NCI-H146 treated with DMSO at 0.1 percent for 48 hours (cell line): Measurements from ENCODE around the gene HUS1.
"Not testable (repeated sequence)": the region's sequence is repeated elsewhere in the genome, so short reads cannot be mapped to it uniquely, and the experiment has no call there.

Source experiments
- DNase-seq: peaks from one replicate; lab custom pipeline; 2025; ENCODE audit not compliant: unreplicated experiment; lab: John Stamatoyannopoulos, UW

HUS1 gene

DNA sequence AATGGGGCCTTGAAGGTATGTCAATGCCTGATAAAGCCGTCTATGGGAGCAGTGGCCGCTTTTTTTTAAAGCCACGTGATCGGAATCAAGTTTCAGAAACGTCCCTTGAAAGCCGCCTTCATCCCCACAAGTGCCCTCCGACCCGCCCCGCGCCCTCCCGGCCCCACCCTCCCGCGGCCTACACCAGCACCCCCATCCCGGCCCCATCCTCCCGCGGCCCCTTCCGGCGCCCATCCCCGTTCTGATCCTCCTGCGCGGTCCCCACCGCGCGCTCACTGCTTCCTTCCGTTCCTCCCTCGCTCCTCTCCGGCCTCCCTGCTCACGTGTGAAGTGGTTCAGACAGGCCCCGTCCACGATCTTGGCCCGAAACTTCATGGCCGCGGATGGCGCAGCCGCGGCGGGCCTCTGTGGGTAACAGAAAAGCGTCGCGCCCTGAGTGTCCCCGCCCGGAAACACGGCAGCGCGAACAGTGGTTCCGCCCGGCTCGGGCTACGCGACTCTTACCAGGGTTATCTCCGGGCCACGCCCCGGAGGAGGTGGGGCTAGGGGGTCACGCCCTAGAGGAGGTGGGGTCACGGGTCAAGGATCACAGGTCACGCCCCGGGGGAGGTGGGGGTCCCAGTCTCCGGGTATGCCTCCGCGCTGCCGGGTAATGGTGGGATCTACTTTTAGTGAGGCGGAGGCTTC is at the start of gene HUS1:
Gene HUS1 (minus strand): TSS at position 471 of the 687 bp plus-strand sequence. CDS start 96 bp downstream, at position 375.
- DNase-seq = peak; percentile 85

GRCh38 chr7:48028938-48029337 is 49.5 kb upstream of the HUS1 start, which contains the start of gene SUN3:
TSS of gene SUN3 (minus strand) at chr7:48029107. CDS start at chr7:48028938, 169 bp downstream.
- no peak for DNase-seq

DNA sequence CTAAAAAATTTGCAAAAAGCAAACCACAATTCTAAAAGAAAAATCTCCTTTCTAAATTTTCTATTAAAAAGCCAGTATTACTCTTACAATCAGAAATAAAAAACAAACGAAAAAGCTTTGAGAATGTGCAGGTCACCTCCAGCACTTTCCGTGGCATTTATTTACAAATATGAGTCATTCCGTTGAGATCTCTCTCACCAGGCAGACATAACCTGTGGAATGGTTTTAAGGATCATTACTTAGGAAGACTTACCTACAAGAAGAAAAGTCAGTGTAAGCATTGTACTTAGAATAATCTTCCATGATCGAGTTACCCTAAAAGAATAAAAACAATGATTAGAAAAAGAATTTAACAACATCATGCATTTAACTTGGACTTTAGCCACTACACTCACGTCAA is 46.2 kb upstream of the HUS1 start:
- DNase-seq = no peak

- no peak for DNase-seq
Measured at GRCh38 chr7:48017674-48018073, 38.3 kb upstream of the HUS1 start.

DNA sequence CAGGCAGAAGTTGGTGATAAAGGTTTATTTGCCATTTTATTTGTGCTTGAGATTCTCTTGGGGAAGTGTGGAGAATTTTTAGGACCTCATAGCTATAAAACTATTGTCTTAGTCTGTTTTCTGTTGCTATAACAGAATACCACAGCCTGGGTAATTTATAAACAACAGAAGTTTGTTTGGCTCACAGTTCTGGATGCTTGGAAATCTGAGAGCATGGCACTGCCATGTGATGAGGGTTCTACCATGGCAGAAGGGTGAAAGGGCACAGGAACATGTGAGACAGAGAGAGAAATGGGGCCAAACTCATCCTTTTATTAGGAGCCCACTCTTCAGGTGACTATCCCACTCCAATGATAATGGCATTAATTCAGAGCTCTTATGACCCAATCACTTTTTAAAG is 37.2 kb upstream of the HUS1 start:
- no peak for DNase-seq

GRCh38 chr7:48011951-48012350 is 32.5 kb upstream of the HUS1 start:
- no peak for DNase-seq

DNA sequence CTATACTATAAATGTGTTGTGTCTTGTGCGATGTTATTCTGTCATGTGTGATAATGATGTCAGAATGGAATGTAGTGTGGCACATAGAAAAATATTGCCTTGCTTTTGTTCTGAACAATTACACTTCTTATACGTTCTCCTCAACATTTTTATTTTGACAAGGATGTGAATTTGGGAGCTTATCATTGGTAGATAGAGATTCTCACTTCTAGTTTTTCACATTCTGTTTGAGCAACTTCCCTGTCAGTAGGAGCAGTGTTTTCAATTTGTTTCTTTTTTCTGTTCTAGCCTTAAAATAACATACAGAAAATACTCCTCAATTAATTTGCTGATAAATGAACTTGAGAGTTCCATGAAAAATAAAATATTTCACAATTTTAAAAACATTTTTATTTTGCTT is 31.9 kb upstream of the HUS1 start:
- no peak for DNase-seq

DNA sequence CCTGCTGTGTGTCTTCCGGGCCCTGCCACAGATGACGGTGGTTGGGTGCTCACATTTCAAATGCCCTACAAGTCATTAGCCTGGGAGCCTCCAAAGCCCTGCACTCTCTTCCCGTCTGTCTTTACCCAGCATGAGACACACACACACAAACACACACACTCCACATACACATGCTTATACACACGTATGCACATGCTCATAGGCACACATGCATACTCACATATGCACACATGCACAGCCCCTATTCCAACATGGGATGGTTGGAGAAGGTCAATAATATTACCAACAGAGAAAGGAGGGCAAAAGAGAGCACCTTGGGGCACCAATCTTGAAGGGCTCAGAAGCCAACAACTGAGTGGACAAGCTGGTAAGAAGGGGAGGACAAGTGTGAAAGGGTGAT is 30.5 kb upstream of the HUS1 start:
- no peak for DNase-seq

DNA sequence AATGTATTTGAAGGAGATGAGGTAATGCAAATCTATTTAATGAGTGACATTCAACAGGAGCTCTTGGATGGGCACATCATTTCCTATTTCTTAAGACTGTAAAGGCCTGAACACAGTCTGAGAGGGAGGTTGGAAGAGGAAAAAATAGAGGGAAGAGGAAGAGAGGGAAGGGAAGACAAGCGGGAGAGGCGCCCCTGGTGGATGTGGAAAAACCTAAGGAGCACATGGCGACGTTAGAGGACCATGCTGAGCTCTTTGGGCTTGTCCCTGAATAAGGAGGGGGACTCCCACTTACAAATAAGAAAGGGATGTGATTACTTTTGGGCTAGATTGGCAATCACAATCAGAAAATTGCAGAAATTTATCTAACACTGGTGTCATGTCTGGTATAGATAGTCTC is 29.8 kb upstream of the HUS1 start:
- no peak for DNase-seq

- no peak for DNase-seq
Measured at GRCh38 chr7:48006866-48007265, 27.5 kb upstream of the HUS1 start.

GRCh38 chr7:48004638-48005037 is 25.2 kb upstream of the HUS1 start:
- no peak for DNase-seq

GRCh38 chr7:48004032-48004431 is 24.6 kb upstream of the HUS1 start:
- DNase-seq = no peak

- DNase-seq = not testable (repeated sequence)
Measured at GRCh38 chr7:48000164-48000563, 20.7 kb upstream of the HUS1 start.

- no peak for DNase-seq
Measured at GRCh38 chr7:47999413-47999812, 20.0 kb upstream of the HUS1 start.

GRCh38 chr7:47992446-47992845 is 13.0 kb upstream of the HUS1 start:
- DNase-seq = no peak

GRCh38 chr7:47991741-47992311 is 12.4 kb upstream of the HUS1 start:
- peak; percentile 49 for DNase-seq

DNA sequence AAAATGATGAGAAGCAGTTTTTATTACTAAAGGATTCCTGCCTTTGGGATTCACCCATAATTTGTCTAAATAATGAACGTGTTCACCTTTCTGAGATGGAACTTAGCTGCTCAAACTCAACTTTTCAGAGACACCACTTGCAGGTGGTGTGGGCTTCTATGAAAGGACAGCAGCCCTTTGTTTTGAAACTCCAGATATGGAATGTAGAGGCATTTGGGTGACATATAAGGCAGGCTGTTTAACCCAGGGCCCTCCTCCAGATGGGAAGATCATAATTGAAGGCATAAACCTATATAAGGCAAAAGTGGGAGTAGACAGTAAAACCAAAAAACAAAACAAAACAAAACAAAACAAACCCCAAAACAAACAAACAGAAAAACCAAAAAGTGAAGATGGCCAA is 11.9 kb upstream of the HUS1 start:
- no peak for DNase-seq

- DNase-seq = no peak
Measured at GRCh38 chr7:47990592-47990991, 11.2 kb upstream of the HUS1 start.

DNA sequence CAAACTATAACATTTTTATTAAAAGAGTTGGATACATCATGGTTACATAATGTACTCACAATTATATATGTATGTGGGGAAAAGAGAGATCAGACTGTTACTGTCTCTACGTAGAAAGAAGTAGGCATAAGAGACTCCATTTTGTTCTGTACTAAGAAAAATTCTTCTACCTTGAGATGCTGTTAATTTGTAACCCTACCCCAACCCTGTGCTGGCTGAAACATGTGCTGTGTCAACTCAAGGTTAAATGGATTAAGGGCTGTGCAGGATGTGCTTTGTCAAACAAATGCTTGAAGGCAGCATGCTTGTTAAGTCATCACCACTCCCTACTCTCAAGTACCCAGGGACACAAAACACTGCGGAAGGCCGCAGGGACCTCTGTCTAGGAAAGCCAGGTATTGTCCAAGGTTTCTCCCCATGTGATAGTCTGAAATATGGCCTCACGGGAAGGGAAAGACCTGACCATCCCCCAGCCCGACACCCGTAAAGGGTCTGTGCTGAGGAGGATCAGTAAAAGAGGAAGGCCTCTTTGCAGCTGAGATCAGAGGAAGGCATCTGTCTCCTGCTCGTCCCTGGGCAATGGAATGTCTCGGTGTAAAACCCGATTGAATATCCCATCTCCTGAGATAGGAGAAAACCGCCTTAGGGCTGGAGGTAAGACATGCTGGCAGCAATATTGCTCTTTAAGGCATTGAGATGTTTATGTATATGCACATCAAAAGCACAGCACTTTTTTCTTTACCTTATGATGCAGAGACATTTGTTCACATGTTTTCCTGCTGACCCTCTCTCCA is 10.4 kb upstream of the HUS1 start:
- not testable (repeated sequence) for DNase-seq

- DNase-seq = no peak
Measured at GRCh38 chr7:47988496-47989386, 9.3 kb upstream of the HUS1 start.

DNA sequence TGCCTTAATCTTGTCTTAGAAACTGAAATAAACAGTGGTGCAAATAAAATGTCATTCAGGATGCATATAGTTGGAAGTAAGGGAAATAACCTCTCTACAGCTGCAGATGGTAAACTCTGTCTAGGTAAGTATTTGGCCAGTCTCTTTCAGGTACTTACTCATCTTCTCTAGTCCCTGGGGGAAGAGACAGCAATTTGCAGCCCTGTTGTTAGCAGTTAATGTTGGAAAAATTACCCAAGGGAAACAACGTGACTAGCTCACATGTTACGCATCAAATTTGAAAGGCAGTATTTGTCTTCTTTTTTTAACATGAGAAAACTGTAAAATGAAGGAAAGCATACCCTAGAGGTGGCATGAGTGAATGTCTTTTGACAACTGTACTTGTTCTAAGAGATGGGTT is 3.2 kb upstream of the HUS1 start:
- no peak for DNase-seq
